ENCODE measurements around the gene PRELID3B. TPM values are rescaled to one million over a fixed set of nuclear protein-coding genes. Genes with fewer than 3 reads are reported as not detected.

The PRELID3B gene
- total and polyA plus RNA-seq, 7 experiments from 2014 or later: 17.6 to 70.4 (median 42.0) TPM

DNA sequence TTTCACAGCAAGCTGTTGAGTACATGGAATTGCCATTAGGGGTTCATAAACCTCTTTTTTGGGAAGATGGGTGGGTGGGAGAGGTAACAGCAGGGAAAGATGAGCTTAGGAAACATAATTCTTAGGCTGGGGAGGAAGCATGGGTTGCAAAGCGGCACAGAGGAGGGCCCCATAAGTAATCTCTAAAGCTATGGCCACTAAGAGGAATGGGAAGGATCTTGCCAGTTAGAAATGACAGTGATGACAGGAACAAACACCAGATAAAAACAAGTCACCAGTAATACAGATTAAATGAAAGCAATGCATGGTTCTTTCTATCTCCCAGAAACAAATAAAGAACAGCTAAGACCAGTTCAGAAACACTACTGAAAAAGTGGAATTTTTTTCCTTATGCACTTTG lies 31.0 kb upstream of the PRELID3B start:
- Histone ChIP-seq H3K36me3 (ENCODE audit: control insufficient read depth in 2 of 3, insufficient read depth in 3 of 3, low read length in 3 of 3) (no peaks in the 10 kb centered on the region), H3K27ac (ENCODE audit: low read depth, low read length) (no peak overlapping the region), H3K27me3 (ENCODE audit: control insufficient read depth in 2 of 2, insufficient read depth in 2 of 2, low read length in 2 of 2) (no peaks in the 10 kb centered on the region), H3K9me3 (ENCODE audit: control insufficient read depth in 2 of 3, low read length in 3 of 3) (no peaks in the 10 kb centered on the region), H3K4me3 (ENCODE audit: low read length) (no peak overlapping the region), H3K4me1 (ENCODE audit: control insufficient read depth in 2 of 2, insufficient read depth in 2 of 2, low read length in 2 of 2) (no peaks in the 10 kb centered on the region)
- no peak overlapping the region for H3K27ac Mint-ChIP-seq
- POLR2A ChIA-PET: no interaction called here
- ATAC-seq: no peak
- H3K4me1 Mint-ChIP-seq: peaks cover 0 to 6% (median 0%) of the 10 kb centered on the region in 7 donors
- no peaks in the 10 kb centered on the region for H3K36me3 Mint-ChIP-seq
- no peak overlapping the region for H3K4me3 Mint-ChIP-seq
- H3K9me3 Mint-ChIP-seq: no peaks in the 10 kb centered on the region
- CTCF ChIA-PET: interaction anchor here (0.6 to 1.0 kb wide), 2 partner anchors 15 to 714 kb away, joined by 3 read pairs; no protein-coding TSS in a partner anchor
- intact Hi-C loops (cut with micrococcal nuclease): no loop called here
- H3K27me3 Mint-ChIP-seq: peaks cover 2 to 51% (median 10%) of the 10 kb centered on the region in 5 donors
- DNase-seq: no peak

DNA sequence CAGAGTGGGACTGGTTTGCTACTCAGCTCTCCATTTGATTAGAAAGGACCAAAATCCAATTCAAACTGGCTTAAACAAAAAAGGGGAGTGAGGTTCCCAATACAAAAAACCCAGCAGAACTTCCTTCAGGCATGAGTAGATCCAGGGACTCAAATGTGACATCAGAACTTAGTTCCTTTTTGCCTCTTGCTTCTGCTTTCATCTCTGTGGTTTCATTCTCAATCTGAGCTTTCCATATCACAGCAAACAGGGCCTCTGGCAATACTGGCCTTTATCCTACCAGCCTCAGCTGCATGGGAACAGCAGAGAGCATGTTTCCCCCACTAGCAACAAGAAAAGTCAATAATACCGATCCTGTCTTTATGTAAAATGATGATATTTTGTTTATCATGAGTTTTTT lies 28.6 kb upstream of the PRELID3B start:
- Histone ChIP-seq H3K27ac (ENCODE audit: low read depth, low read length) (no peak overlapping the region), H3K36me3 (ENCODE audit: control insufficient read depth in 2 of 3, insufficient read depth in 3 of 3, low read length in 3 of 3) (no peaks in the 10 kb centered on the region), H3K4me3 (ENCODE audit: low read length) (no peak overlapping the region), H3K27me3 (ENCODE audit: control insufficient read depth in 2 of 2, insufficient read depth in 2 of 2, low read length in 2 of 2) (no peaks in the 10 kb centered on the region), H3K9me3 (ENCODE audit: control insufficient read depth in 2 of 3, low read length in 3 of 3) (no peaks in the 10 kb centered on the region), H3K4me1 (ENCODE audit: control insufficient read depth in 2 of 2, insufficient read depth in 2 of 2, low read length in 2 of 2) (no peaks in the 10 kb centered on the region)
- ATAC-seq: peak; percentile 46
- ChIA-PET CTCF (no interaction called here), POLR2A (interaction anchor here (0.6 kb wide), 1 partner anchor 24 kb away, joined by 3 read pairs; no protein-coding TSS in a partner anchor)
- H3K27me3 Mint-ChIP-seq: peaks cover 0 to 65% (median 10%) of the 10 kb centered on the region in 5 donors
- intact Hi-C loops (cut with micrococcal nuclease): no loop called here
- H3K9me3 Mint-ChIP-seq: no peaks in the 10 kb centered on the region
- H3K4me3 Mint-ChIP-seq: no peak overlapping the region
- DNase-seq: no peak
- H3K4me1 Mint-ChIP-seq: peaks cover 0 to 2% (median 0%) of the 10 kb centered on the region in 7 donors
- no peak overlapping the region for H3K27ac Mint-ChIP-seq
- no peaks in the 10 kb centered on the region for H3K36me3 Mint-ChIP-seq

DNA sequence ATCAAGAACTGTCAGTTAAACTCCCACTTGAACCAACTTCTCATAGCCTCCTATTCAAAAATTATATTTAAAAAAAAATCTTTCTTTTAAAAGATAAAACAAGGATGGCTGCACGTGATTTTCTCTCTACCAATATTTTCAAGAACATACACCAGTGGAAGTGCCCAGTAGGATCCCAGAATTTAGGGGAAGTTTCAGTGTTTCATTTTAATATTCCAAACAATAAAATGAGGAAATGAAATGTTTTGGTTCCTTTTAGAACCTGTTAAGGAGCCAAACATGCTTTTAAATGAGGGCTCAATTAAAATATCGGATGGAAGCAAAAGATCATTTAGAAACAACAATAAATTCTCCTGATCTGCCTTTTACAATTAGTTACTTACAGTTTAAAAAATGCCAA lies 26.4 kb upstream of the PRELID3B start:
- DNase-seq (no peak), ATAC-seq (no peak)
- H3K27ac Mint-ChIP-seq: no peak overlapping the region
- ChIA-PET CTCF (no interaction called here), POLR2A (interaction anchor here (0.6 kb wide), 1 partner anchor 426 kb away, joined by 4 read pairs; no protein-coding TSS in a partner anchor)
- H3K4me3 Mint-ChIP-seq: no peak overlapping the region
- Histone ChIP-seq H3K27me3 (ENCODE audit: control insufficient read depth in 2 of 2, insufficient read depth in 2 of 2, low read length in 2 of 2) (no peaks in the 10 kb centered on the region), H3K27ac (ENCODE audit: low read depth, low read length) (no peak overlapping the region), H3K4me1 (ENCODE audit: control insufficient read depth in 2 of 2, insufficient read depth in 2 of 2, low read length in 2 of 2) (no peaks in the 10 kb centered on the region), H3K36me3 (ENCODE audit: control insufficient read depth in 2 of 3, insufficient read depth in 3 of 3, low read length in 3 of 3) (no peaks in the 10 kb centered on the region), H3K4me3 (ENCODE audit: low read length) (no peak overlapping the region), H3K9me3 (ENCODE audit: control insufficient read depth in 2 of 3, low read length in 3 of 3) (no peaks in the 10 kb centered on the region)
- intact Hi-C loops (cut with micrococcal nuclease): no loop called here
- H3K36me3 Mint-ChIP-seq: no peaks in the 10 kb centered on the region
- H3K27me3 Mint-ChIP-seq: peaks cover 0 to 55% (median 10%) of the 10 kb centered on the region in 5 donors
- no peaks in the 10 kb centered on the region for H3K4me1 Mint-ChIP-seq
- no peaks in the 10 kb centered on the region for H3K9me3 Mint-ChIP-seq

DNA sequence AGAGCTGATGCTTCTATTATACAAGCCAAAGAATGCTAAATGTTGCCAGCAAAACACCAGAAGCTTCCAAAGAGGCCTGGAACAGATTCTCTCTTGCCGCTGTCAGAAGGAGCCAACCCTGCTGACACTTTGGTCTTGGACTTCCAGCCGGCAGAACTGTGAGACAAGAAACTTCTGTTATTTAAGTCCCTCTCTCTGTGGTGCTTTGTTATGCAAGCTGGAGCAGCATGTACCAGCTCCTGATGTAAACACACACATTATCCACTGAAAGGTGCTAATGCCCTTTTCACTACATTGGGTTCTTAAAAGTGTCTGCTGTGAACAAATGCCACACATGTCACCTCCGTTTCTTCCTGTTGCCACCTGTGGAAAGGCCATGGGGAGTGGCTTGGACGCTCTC lies 25.9 kb upstream of the PRELID3B start:
- CTCF ChIA-PET: no interaction called here
- Histone ChIP-seq H3K27me3 (ENCODE audit: control insufficient read depth in 2 of 2, insufficient read depth in 2 of 2, low read length in 2 of 2) (no peaks in the 10 kb centered on the region), H3K36me3 (ENCODE audit: control insufficient read depth in 2 of 3, insufficient read depth in 3 of 3, low read length in 3 of 3) (no peaks in the 10 kb centered on the region), H3K4me3 (ENCODE audit: low read length) (no peak overlapping the region), H3K9me3 (ENCODE audit: control insufficient read depth in 2 of 3, low read length in 3 of 3) (no peaks in the 10 kb centered on the region), H3K4me1 (ENCODE audit: control insufficient read depth in 2 of 2, insufficient read depth in 2 of 2, low read length in 2 of 2) (no peaks in the 10 kb centered on the region), H3K27ac (ENCODE audit: low read depth, low read length) (no peak overlapping the region)
- H3K4me1 Mint-ChIP-seq: no peaks in the 10 kb centered on the region
- H3K9me3 Mint-ChIP-seq: no peaks in the 10 kb centered on the region
- intact Hi-C loops (cut with micrococcal nuclease): no loop called here
- H3K4me3 Mint-ChIP-seq: no peak overlapping the region
- POLR2A ChIA-PET: interaction anchor here (0.6 kb wide), 1 partner anchor 426 kb away, joined by 4 read pairs; no protein-coding TSS in a partner anchor
- ATAC-seq (no peak), DNase-seq (no peak)
- no peaks in the 10 kb centered on the region for H3K36me3 Mint-ChIP-seq
- no peak overlapping the region for H3K27ac Mint-ChIP-seq
- H3K27me3 Mint-ChIP-seq: peaks cover 0 to 56% (median 10%) of the 10 kb centered on the region in 5 donors

DNA sequence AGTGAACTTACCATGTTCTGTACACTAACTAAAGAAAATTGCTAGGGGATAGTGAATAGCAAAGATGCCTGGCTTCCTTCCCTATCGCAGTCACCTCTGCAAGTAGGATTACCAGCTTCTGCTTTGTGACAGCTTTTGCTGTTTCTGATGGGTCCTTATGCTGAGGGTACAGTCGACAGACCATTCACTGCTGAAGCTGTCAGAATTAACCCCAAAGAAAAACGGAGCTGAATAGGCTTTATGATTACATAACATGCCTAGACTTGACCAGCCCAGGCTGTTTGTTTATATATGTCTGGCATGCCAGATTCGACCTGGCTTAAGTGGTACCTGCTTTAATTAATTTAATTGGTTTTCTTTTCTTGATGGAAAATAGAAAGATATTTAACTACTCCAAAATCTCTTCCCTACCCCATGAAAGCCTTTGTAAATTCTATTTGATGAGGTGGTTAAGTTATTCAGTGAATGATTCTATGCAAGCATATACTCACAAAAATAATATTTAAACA lies 21.7 kb upstream of the PRELID3B start:
- intact Hi-C loops (cut with micrococcal nuclease): no loop called here
- Histone ChIP-seq H3K27me3 (ENCODE audit: control insufficient read depth in 2 of 2, insufficient read depth in 2 of 2, low read length in 2 of 2) (no peaks in the 10 kb centered on the region), H3K27ac (ENCODE audit: low read depth, low read length) (no peak overlapping the region), H3K9me3 (ENCODE audit: control insufficient read depth in 2 of 3, low read length in 3 of 3) (no peaks in the 10 kb centered on the region), H3K4me3 (ENCODE audit: low read length) (no peak overlapping the region), H3K36me3 (ENCODE audit: control insufficient read depth in 2 of 3, insufficient read depth in 3 of 3, low read length in 3 of 3) (no peaks in the 10 kb centered on the region), H3K4me1 (ENCODE audit: control insufficient read depth in 2 of 2, insufficient read depth in 2 of 2, low read length in 2 of 2) (no peaks in the 10 kb centered on the region)
- no peak for ATAC-seq
- Mint-ChIP-seq H3K27me3 (peaks cover 0 to 61% (median 3%) of the 10 kb centered on the region in 5 donors), H3K4me3 (no peak overlapping the region), H3K4me1 (no peaks in the 10 kb centered on the region), H3K9me3 (no peaks in the 10 kb centered on the region), H3K27ac (no peak overlapping the region), H3K36me3 (no peaks in the 10 kb centered on the region)
- POLR2A ChIA-PET: interaction anchor here (1.0 kb wide), 1 partner anchor 15 kb away, joined by 3 read pairs; no protein-coding TSS in a partner anchor
- CTCF ChIA-PET: no interaction called here
- DNase-seq: no peak

DNA sequence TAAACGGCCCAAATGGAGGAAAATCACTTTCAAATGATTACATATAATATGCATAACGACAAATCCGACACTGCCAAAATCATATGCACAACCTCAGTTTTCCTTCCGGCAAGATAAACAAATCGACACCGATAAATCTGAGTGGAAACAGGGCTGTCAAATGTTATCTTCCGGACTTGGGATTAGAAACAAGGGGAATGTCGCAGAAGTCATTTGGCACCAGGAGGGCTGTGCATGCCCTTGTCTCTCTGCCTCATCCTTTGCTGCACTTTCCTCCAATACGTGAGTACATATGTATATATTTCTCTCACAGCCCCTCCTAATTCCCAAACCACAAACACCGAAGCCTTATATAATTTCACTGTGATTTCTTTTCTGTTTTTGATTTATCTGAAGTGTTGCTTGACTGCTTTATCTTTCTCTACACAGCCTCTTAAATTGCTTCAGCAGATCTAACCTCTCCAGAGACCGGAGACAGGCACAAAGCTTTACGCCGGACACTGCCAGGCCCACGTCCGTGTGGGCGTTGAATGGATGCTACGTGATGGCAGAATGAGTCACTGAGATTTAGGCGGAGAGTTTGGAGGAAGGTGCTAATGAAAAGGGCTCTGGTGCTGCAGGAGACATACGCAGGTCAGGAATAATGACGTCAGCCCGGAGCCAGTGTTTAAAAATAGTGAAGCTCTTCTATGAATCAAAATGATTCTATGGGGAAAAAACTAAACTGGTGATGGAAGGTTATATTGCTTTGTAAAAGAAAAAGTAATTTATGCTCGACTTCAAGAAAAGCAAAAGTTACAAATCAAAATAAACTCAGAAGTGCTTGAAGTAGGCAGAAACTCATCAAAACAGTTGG lies 21.0 kb upstream of the PRELID3B start:
- H3K36me3 ChIP-seq (ENCODE audit: control insufficient read depth in 2 of 3, insufficient read depth in 3 of 3, low read length in 3 of 3): no peaks in the 10 kb centered on the region
- no peaks in the 10 kb centered on the region for H3K9me3 Mint-ChIP-seq
- no peaks in the 10 kb centered on the region for H3K4me1 ChIP-seq (ENCODE audit: control insufficient read depth in 2 of 2, insufficient read depth in 2 of 2, low read length in 2 of 2)
- POLR2A ChIA-PET: interaction anchor here (1.0 kb wide), 1 partner anchor 14 kb away, joined by 3 read pairs; no protein-coding TSS in a partner anchor
- no peak overlapping the region for H3K27ac Mint-ChIP-seq
- peaks cover 0 to 58% (median 3%) of the 10 kb centered on the region in 5 donors for H3K27me3 Mint-ChIP-seq
- CTCF ChIA-PET: no interaction called here
- H3K36me3 Mint-ChIP-seq: no peaks in the 10 kb centered on the region
- H3K4me1 Mint-ChIP-seq: no peaks in the 10 kb centered on the region
- intact Hi-C loops (cut with micrococcal nuclease): no loop called here
- H3K4me3 ChIP-seq (ENCODE audit: low read length): no peak overlapping the region
- no peak overlapping the region for H3K27ac ChIP-seq (ENCODE audit: low read depth, low read length)
- H3K27me3 ChIP-seq (ENCODE audit: control insufficient read depth in 2 of 2, insufficient read depth in 2 of 2, low read length in 2 of 2): no peaks in the 10 kb centered on the region
- H3K4me3 Mint-ChIP-seq: no peak overlapping the region
- ATAC-seq: no peak
- no peaks in the 10 kb centered on the region for H3K9me3 ChIP-seq (ENCODE audit: control insufficient read depth in 2 of 3, low read length in 3 of 3)
- no peak for DNase-seq
